Lower leg skin (tissue), 4 donors: Measurements from ENCODE around the gene BCAT1. TPM values are rescaled to one million over a fixed set of nuclear protein-coding genes. Genes with fewer than 3 reads are reported as not detected.

Experiments
- DNase-seq, 2 donors: peaks; one replicate each; pipeline ENCODE4 v3.0.0-alpha.2; 2019; ENCODE audit warnings: low spot score in 2 of 2
- H3K4me3 ChIP-seq: fragments of 200-600 bp; sonication (generic); 2 replicates; pipeline ENCODE4 v1.5.1; 2017; ENCODE audit warnings: mild to moderate bottlenecking, low read depth; ENCODE audit not compliant: poor library complexity, severe bottlenecking
- POLR2A ChIP-seq, 2 donors: fragments of 450-650 bp; IDR thresholded peaks; one replicate each; pipeline ENCODE4 v1.6.1; 2016 to 2017; ENCODE audit warnings: antibody characterized with exemption in 2 of 2, mild to moderate bottlenecking in 1 of 2, moderate library complexity in 1 of 2
- WGBS, 2 donors: methylation state at CpG; one replicate each; pipeline ENCODE4 v1.1.5; 2018; 5-methylcytosine and 5-hydroxymethylcytosine counted together
- intact Hi-C: fragments of 100-400 bp; cut with DNase I; formaldehyde crosslinking; loops from one replicate; pipeline ENCODE4 v1.15.0; 2023; ENCODE audit warnings: low total_unique reads
- total RNA-seq, 4 donors: library from RNA; depleted of rRNA; stranded (reverse); fragments of >200 nt; gene quantifications; one replicate each; pipeline ENCODE4 v1.1.0, GENCODE V29; 2016
- TF ChIP-seq, protein P1 (sequence below), 3 donors: fragments of 450-650 bp; IDR thresholded peaks; one replicate each; pipeline ENCODE4 v1.5.1; 2016; ENCODE audit warnings: antibody characterized with exemption in 3 of 3, mild to moderate bottlenecking in 3 of 3, moderate library complexity in 2 of 3

Gene BCAT1
- total RNA-seq, 4 donors from 2014 or later: 1.0 to 4.6 (median 2.8) TPM

DNA sequence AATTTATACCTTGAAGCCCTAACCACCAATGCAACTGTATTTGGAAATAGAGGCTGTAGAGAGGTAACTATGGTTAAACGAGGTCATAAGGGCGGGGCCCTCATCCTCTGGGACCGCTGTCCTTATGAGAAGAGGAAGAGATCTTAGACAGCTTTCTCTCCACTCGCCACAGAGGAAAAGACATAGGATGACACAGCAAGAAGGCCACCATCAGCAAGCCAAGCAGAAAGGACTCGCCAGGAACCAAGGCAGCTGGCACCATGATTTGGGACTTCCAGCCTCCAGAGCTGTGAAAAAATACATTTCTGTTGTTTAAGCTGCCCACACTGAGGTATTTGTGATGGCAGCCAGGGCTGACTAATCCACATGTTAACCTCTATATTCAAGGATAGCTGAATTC, 30.4 kb upstream of the BCAT1 start:
- TF ChIP-seq POLR2A (IDR thresholded peaks at IDR 0.05): no peak
- TF ChIP-seq, protein P1, sequence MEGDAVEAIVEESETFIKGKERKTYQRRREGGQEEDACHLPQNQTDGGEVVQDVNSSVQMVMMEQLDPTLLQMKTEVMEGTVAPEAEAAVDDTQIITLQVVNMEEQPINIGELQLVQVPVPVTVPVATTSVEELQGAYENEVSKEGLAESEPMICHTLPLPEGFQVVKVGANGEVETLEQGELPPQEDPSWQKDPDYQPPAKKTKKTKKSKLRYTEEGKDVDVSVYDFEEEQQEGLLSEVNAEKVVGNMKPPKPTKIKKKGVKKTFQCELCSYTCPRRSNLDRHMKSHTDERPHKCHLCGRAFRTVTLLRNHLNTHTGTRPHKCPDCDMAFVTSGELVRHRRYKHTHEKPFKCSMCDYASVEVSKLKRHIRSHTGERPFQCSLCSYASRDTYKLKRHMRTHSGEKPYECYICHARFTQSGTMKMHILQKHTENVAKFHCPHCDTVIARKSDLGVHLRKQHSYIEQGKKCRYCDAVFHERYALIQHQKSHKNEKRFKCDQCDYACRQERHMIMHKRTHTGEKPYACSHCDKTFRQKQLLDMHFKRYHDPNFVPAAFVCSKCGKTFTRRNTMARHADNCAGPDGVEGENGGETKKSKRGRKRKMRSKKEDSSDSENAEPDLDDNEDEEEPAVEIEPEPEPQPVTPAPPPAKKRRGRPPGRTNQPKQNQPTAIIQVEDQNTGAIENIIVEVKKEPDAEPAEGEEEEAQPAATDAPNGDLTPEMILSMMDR (IDR thresholded peaks at IDR 0.05): no peak
- DNase-seq: no peak
- 69 to 76% methylated on average over 5 of the region's 5 CpGs for WGBS, 2 donors
- intact Hi-C loops: no loop called here
- H3K4me3 ChIP-seq: no peak overlapping the region

DNA sequence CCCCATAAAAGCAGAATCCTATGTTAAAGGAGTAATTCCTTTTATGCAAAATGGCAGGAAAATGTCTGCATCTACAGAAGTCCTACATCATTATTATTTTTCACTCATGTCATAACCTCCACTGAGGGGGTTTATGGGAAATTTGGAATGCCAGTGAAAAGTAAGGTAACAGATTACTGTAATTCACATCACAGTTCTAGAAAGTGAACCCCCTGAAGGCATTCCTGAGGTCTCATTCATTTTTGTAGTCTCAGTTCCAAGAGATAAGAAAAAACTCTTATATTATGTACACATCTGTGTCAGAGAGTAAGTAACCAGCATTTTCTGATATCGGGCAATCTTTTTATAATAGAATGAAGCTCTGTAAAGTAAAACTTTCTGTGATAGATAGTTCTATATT, 28.8 kb upstream of the BCAT1 start:
- DNase-seq: no peak
- TF ChIP-seq, protein P1 (IDR thresholded peaks at IDR 0.05): no peak
- TF ChIP-seq POLR2A (IDR thresholded peaks at IDR 0.05): no peak
- intact Hi-C loops: no loop called here
- 72 to 93% methylated on average over 1 of the region's 1 CpG for WGBS, 2 donors
- H3K4me3 ChIP-seq: no peak overlapping the region

DNA sequence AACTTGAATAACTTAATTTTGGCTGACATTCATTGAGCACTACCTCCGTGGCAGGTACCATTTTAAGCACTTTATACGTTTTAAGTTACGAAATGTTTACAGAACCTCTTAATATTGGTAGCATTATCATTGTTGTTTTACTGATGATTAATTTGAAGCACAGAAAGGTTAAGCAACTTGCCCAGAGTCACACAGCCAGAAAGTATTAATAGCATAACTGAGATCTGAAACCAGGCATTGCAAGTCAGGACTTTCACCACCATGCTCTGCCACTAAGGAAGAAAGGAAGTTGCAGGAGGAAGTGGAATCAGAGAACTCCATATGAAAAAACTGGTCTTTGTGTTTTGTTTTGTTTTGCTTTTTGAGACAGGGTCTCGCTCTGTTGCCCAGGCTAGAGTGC, 28.2 kb upstream of the BCAT1 start:
- DNase-seq: no peak
- TF ChIP-seq, protein P1 (IDR thresholded peaks at IDR 0.05): no peak
- TF ChIP-seq POLR2A (IDR thresholded peaks at IDR 0.05): no peak
- WGBS, 2 donors: 54 to 56% methylated on average over 4 of the region's 4 CpGs
- intact Hi-C loops: no loop called here
- no peak overlapping the region for H3K4me3 ChIP-seq

DNA sequence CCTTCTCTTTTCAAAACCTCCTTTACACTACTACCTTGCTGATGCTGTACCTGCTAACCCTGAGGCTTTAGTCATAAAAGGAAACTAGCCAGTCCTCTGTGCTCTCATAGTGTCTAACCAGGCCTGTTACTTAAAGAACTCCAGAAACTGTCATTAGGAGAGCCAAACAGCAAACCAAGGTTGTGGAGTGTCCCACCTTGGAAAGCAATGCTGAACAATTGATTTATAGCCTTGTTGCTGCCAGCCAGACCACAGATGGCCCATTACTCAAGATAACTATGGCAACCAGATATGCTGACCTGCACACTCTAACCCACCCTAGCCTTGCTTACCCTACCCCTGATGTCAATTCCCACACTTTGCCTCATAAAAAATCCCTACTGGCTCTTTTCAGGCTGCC, 26.5 kb upstream of the BCAT1 start:
- intact Hi-C loops: no loop called here
- H3K4me3 ChIP-seq: no peak overlapping the region
- DNase-seq: no peak
- TF ChIP-seq POLR2A (IDR thresholded peaks at IDR 0.05): no peak
- TF ChIP-seq, protein P1 (IDR thresholded peaks at IDR 0.05): no peak

DNA sequence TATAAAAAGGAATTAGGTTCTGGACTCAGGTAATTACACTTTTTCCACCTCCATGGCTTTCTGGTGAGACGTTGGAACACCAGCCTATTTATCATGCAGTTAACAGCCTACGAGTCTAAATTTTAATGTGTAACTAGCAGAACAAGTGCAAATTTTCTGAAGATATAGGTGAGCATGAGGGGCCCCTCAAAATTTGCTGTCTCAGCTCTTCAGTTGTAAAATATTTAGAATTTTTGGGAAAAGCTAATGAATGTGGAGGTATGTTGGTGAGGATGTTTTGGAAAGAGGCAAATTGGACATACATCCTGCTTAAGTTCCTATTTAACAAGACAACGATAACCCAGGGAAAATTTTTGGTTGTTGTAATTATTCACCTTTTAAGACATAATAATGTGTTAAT, 25.3 kb upstream of the BCAT1 start:
- intact Hi-C loops: no loop called here
- no peak overlapping the region for H3K4me3 ChIP-seq
- DNase-seq: no peak
- 51 to 74% methylated on average over 3 of the region's 3 CpGs for WGBS, 2 donors
- TF ChIP-seq, protein P1 (IDR thresholded peaks at IDR 0.05): no peak
- TF ChIP-seq POLR2A (IDR thresholded peaks at IDR 0.05): no peak

DNA sequence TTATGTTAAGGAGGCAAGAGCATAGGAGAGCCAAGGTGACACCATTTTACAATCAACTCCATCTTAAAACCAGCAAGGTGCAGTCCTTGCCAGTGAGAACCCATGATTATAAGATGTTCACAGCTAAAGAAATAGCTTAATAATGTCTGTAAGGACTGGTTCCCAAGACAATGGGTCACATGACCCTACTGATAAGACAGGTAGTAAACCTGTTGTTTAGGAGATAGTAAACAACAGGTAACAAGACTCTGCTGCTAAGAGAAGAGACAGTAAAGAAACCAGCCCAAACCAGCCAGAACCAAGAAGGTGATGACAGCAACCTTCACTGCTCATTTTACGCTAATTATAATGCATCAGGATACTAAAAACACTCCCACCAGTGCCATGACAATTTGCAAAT, 23.2 kb upstream of the BCAT1 start:
- DNase-seq: no peak
- no peak overlapping the region for H3K4me3 ChIP-seq
- WGBS, 2 donors: 100% methylated on average over 1 of the region's 1 CpG
- TF ChIP-seq POLR2A (IDR thresholded peaks at IDR 0.05): no peak
- TF ChIP-seq, protein P1 (IDR thresholded peaks at IDR 0.05): no peak
- intact Hi-C loops: no loop called here
